ENCODE results near the gene EGFL7.

DNA sequence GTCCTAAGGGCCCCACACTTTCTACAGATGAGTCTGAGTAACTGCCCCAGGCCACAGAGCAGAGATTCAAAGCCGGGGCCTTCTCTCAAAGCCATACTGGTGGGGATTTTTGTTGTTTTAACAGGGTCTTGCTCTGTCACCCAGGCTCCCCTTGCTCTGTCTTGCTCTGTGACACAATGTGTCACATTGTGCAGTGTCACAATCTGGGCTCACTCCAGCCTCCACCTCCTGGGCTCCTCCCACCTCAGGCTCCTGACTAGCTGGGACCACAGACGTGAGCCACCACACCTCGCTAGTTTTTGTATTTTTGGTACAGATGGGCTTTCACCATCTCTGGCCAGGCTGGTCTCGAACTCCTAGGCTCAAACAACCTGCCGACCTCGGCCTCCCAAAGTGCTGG lies 15.9 kb downstream of the EGFL7 start:
- TF ChIP-seq CTCF (IDR thresholded peaks at IDR 0.05) (no peak), ZFX (IDR thresholded peaks at IDR 0.05; ENCODE audit: borderline replicate concordance) (no peak)

All from 22Rv1 (cell line).